Stimulated activated CD8-positive, alpha-beta memory T cell treated with anti-CD3 and anti-CD28 coated beads, Interleukin-2, amount 100 ng/mL, for 48 hours (primary cell): ENCODE results near the gene GLRA1.
"Not testable (repeated sequence)": the region's sequence is repeated elsewhere in the genome, so short reads cannot be mapped to it uniquely, and the experiment has no call there.

Source experiments
- DNase-seq, 2 donors: peaks; one replicate each; pipeline ENCODE4 v3.0.0-alpha.2; 2020; ENCODE audit warnings: low read depth in 2 of 2

Gene GLRA1

GRCh38 chr5:151917904-151918303, 6.7 kb downstream of the GLRA1 start:
- DNase-seq: no peak

GRCh38 chr5:151913425-151913824, 11.2 kb downstream of the GLRA1 start:
- DNase-seq: no peak

- DNase-seq: no peak
These were observed 12.3 kb downstream of the GLRA1 start for GRCh38 chr5:151912360-151912759.

GRCh38 chr5:151911011-151911410, 13.6 kb downstream of the GLRA1 start:
- no peak for DNase-seq

GRCh38 chr5:151909628-151910027, 15.0 kb downstream of the GLRA1 start:
- no peak for DNase-seq

- DNase-seq: no peak
These were observed 18.4 kb downstream of the GLRA1 start for GRCh38 chr5:151906246-151906645.

GRCh38 chr5:151905557-151905961, 19.1 kb downstream of the GLRA1 start:
- no peak for DNase-seq

GRCh38 chr5:151904909-151905308, 19.7 kb downstream of the GLRA1 start:
- no peak for DNase-seq

GRCh38 chr5:151904127-151904526, 20.5 kb downstream of the GLRA1 start:
- no peak for DNase-seq

GRCh38 chr5:151903243-151903653, 21.4 kb downstream of the GLRA1 start:
- no peak for DNase-seq

GRCh38 chr5:151902215-151902614, 22.4 kb downstream of the GLRA1 start:
- DNase-seq: no peak

GRCh38 chr5:151901611-151902010, 23.0 kb downstream of the GLRA1 start:
- DNase-seq: no peak

- no peak for DNase-seq
These were observed 23.8 kb downstream of the GLRA1 start for GRCh38 chr5:151900891-151901290.

- DNase-seq: no peak
These were observed 25.3 kb downstream of the GLRA1 start for GRCh38 chr5:151899399-151899798.

- DNase-seq: no peak
These were observed 26.8 kb downstream of the GLRA1 start for GRCh38 chr5:151897896-151898295.

- no peak for DNase-seq
These were observed 27.6 kb downstream of the GLRA1 start for GRCh38 chr5:151897020-151897552.

GRCh38 chr5:151896031-151896691, 28.5 kb downstream of the GLRA1 start:
- no peak for DNase-seq

GRCh38 chr5:151895660-151896030, 29.0 kb downstream of the GLRA1 start:
- no peak for DNase-seq

- not testable (repeated sequence) for DNase-seq
These were observed 31.2 kb downstream of the GLRA1 start for GRCh38 chr5:151893485-151893884.

GRCh38 chr5:151892393-151892792, 32.3 kb downstream of the GLRA1 start:
- no peak for DNase-seq

- DNase-seq: no peak
These were observed 34.4 kb downstream of the GLRA1 start for GRCh38 chr5:151890299-151890698.

GRCh38 chr5:151889614-151890013, 35.0 kb downstream of the GLRA1 start:
- DNase-seq: no peak

GRCh38 chr5:151886546-151887275, 37.9 kb downstream of the GLRA1 start:
- DNase-seq: no peak
